Stimulated activated effector memory CD8-positive, alpha-beta T cell treated with anti-CD3 and anti-CD28 coated beads, Interleukin-12 subunit alpha, Interleukin-12 subunit beta, amount 100 ng/mL, for 72 hours (primary cell): ENCODE data around the gene TGFBR1.
A peak's percentile ranks its signal among the peaks of the same experiment; 100 is the strongest.

Experiments used
- ATAC-seq: fragments of 150-1000 bp; cut with Tn5 transposase; 2 replicates; pipeline ENCODE4 v1.10.0; 2021
- DNase-seq, 2 donors: peaks; one replicate each; pipeline ENCODE4 v3.0.0; 2021 to 2022; ENCODE audit warnings: low spot score in 2 of 2
- H3K27ac Mint-ChIP-seq: one replicate; pipeline ENCODE4 v1.8.0; 2022; ENCODE audit warnings: mild to moderate bottlenecking, mixed read lengths
- H3K36me3 Mint-ChIP-seq: one replicate; pipeline ENCODE4 v1.8.0; 2022; ENCODE audit warnings: mild to moderate bottlenecking, mixed read lengths
- H3K4me1 Mint-ChIP-seq: one replicate; pipeline ENCODE4 v1.8.0; 2022; ENCODE audit warnings: mixed read lengths
- H3K4me3 Mint-ChIP-seq: one replicate; pipeline ENCODE4 v1.8.0; 2022; ENCODE audit warnings: mild to moderate bottlenecking, mixed read lengths
- H3K9me3 Mint-ChIP-seq: one replicate; pipeline ENCODE4 v1.8.0; 2022; ENCODE audit warnings: mixed read lengths

The TGFBR1 gene

DNA sequence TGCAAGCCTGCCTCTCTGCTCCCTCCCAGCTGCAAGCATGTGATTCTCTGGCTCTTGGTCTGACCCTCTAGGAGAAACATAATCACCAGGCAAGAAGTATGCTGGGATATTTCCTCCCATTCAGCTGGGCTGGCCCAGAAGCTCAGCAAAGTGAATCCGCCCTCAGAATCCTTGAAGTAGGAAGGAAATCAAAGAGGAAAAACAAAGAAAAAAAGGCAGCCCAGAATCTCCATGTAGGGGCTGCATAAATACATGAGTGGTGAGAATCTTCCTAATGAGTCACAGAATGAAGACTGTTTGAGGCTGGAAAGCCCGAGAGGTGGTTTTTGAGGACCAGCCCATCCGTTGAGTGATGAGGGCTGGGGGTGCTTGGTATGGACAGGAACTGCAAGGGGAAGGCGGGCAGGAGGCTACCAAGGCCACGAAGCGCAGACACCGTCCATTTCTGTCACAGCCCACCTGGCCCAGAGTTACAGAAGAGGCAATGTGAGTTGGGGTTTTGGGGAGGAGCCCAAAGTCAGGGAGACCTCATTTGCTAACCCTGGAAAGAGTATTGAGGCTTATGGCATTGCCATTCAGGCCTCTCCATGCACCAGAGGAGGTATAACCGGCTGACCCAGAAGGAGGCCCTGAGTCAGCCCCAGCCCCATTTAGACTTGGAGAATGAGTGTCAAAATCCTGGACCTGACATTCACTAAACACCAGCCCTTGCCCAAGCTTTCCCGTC is 33.4 kb upstream of the TGFBR1 start:
- Mint-ChIP-seq H3K4me3 (no peak overlapping the region), H3K36me3 (no peaks in the 10 kb centered on the region), H3K4me1 (peaks cover 57% of the 10 kb centered on the region), H3K9me3 (no peaks in the 10 kb centered on the region), H3K27ac (peak overlapping the region; percentile 52)
- DNase-seq: no peak
- peak; percentile 50 for ATAC-seq

DNA sequence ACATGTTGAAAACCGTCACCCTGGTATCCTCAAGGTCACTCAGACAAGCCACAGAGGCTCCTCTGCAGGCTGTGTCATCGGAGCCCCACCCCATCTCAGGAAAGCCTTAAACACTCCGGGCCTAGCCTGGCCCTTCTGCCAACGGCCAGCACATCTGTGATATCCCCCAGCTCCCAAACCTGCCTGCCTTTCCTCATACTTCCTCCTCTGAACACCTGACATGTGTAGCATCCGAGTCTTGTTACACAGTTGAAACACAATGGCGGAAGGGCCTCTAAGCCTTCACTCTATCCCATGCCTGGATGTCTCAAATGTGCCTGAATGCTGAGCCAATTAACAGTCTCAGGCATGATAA is 32.9 kb upstream of the TGFBR1 start:
- Mint-ChIP-seq H3K27ac (peak overlapping the region; percentile 52), H3K4me1 (peaks cover 62% of the 10 kb centered on the region), H3K9me3 (no peaks in the 10 kb centered on the region), H3K36me3 (no peaks in the 10 kb centered on the region), H3K4me3 (no peak overlapping the region)
- DNase-seq (no peak), ATAC-seq (no peak)

GRCh38 chr9:99073347-99073746 is 31.6 kb upstream of the TGFBR1 start:
- Mint-ChIP-seq H3K4me3 (no peak overlapping the region), H3K4me1 (peaks cover 68% of the 10 kb centered on the region), H3K9me3 (no peaks in the 10 kb centered on the region), H3K27ac (no peak overlapping the region), H3K36me3 (no peaks in the 10 kb centered on the region)
- no peak for ATAC-seq
- no peak for DNase-seq

- Mint-ChIP-seq H3K27ac (peak overlapping the region; percentile 54), H3K4me3 (no peak overlapping the region), H3K4me1 (peaks cover 66% of the 10 kb centered on the region), H3K9me3 (no peaks in the 10 kb centered on the region), H3K36me3 (no peaks in the 10 kb centered on the region)
- ATAC-seq: no peak
- DNase-seq: no peak
Measured at GRCh38 chr9:99073985-99074901, 30.7 kb upstream of the TGFBR1 start.

GRCh38 chr9:99074902-99075245 is 30.0 kb upstream of the TGFBR1 start:
- Mint-ChIP-seq H3K4me3 (no peak overlapping the region), H3K9me3 (no peaks in the 10 kb centered on the region), H3K4me1 (peaks cover 68% of the 10 kb centered on the region), H3K27ac (peak overlapping the region; percentile 54), H3K36me3 (no peaks in the 10 kb centered on the region)
- no peak for DNase-seq
- ATAC-seq: no peak

- Mint-ChIP-seq H3K9me3 (no peaks in the 10 kb centered on the region), H3K36me3 (no peaks in the 10 kb centered on the region), H3K4me3 (no peak overlapping the region), H3K27ac (peak overlapping the region; percentile 54), H3K4me1 (peaks cover 68% of the 10 kb centered on the region)
- ATAC-seq: no peak
- no peak for DNase-seq
Measured at GRCh38 chr9:99075246-99075912, 29.5 kb upstream of the TGFBR1 start.

DNA sequence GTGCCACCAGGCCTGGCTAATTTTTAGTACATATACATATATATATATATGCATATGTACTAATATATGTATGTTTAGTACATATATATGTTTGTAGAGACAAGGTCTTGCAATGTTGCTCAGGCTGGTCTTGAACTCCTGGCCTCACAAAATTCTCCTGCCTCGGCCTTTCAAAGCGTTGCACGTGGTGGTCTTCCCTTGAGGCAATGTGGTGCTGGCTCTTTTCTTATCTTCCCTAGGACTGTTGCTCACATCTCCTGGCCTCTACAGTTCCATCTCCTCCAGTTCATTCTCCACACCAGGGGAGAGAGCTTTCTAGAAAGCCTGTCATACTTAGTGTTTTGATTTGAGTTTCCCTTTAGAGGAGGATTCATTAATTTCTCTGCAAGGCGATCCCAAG is 28.9 kb upstream of the TGFBR1 start:
- Mint-ChIP-seq H3K4me3 (no peak overlapping the region), H3K27ac (peak overlapping the region; percentile 94), H3K9me3 (no peaks in the 10 kb centered on the region), H3K4me1 (peaks cover 61% of the 10 kb centered on the region), H3K36me3 (no peaks in the 10 kb centered on the region)
- no peak for ATAC-seq
- no peak for DNase-seq

DNA sequence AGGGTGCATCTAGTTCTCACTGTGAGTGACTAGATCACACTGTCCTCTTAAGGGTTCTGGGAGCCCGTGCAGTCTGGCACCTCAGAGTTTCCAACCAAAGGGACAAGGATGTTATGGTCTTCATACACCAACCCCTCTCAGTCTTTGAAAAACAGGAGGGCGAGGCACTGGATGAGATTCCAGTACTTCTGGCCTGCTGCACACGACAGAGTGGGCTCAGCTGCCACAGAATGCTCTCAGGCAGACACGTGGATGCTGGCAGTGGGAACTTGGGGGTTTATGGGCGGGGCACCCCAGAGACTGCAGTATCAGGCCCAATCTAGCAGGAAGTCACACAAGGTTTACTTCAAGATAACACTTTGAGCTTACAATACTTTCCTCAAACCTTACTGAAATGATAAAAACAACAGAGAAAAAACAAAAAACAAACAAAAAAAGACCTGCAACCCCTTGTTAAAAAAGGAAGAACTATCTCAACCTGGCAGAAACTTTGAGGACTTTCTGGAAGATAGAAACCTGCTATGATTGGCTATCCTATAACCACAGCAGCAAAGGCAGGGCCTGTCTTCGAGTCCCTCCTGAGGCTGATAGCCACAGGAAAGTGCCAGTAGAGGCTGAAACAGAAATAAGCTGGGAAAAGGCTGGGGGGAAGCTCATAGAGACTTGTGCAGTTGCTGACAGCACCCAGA is 28.3 kb upstream of the TGFBR1 start:
- DNase-seq (peak; percentile 12 to 59), ATAC-seq (peak; percentile 82)
- H3K4me3 Mint-ChIP-seq: peak overlapping the region; percentile 56
- no peaks in the 10 kb centered on the region for H3K9me3 Mint-ChIP-seq
- H3K4me1 Mint-ChIP-seq: peaks cover 58% of the 10 kb centered on the region
- H3K27ac Mint-ChIP-seq: peak overlapping the region; percentile 94
- H3K36me3 Mint-ChIP-seq: no peaks in the 10 kb centered on the region

- no peak for DNase-seq
- Mint-ChIP-seq H3K4me1 (peaks cover 60% of the 10 kb centered on the region), H3K36me3 (no peaks in the 10 kb centered on the region), H3K27ac (peak overlapping the region; percentile 59), H3K4me3 (no peak overlapping the region), H3K9me3 (no peaks in the 10 kb centered on the region)
- no peak for ATAC-seq
Measured at GRCh38 chr9:99078717-99079116, 26.2 kb upstream of the TGFBR1 start.

GRCh38 chr9:99079542-99079941 is 25.4 kb upstream of the TGFBR1 start:
- Mint-ChIP-seq H3K36me3 (no peaks in the 10 kb centered on the region), H3K9me3 (no peaks in the 10 kb centered on the region), H3K4me3 (no peak overlapping the region), H3K4me1 (peaks cover 55% of the 10 kb centered on the region), H3K27ac (no peak overlapping the region)
- ATAC-seq (peak; percentile 63), DNase-seq (no peak)

- H3K4me3 Mint-ChIP-seq: no peak overlapping the region
- no peak overlapping the region for H3K27ac Mint-ChIP-seq
- DNase-seq (no peak), ATAC-seq (no peak)
- H3K4me1 Mint-ChIP-seq: peaks cover 51% of the 10 kb centered on the region
- no peaks in the 10 kb centered on the region for H3K9me3 Mint-ChIP-seq
- no peaks in the 10 kb centered on the region for H3K36me3 Mint-ChIP-seq
Measured at GRCh38 chr9:99083051-99083450, 21.9 kb upstream of the TGFBR1 start.

DNA sequence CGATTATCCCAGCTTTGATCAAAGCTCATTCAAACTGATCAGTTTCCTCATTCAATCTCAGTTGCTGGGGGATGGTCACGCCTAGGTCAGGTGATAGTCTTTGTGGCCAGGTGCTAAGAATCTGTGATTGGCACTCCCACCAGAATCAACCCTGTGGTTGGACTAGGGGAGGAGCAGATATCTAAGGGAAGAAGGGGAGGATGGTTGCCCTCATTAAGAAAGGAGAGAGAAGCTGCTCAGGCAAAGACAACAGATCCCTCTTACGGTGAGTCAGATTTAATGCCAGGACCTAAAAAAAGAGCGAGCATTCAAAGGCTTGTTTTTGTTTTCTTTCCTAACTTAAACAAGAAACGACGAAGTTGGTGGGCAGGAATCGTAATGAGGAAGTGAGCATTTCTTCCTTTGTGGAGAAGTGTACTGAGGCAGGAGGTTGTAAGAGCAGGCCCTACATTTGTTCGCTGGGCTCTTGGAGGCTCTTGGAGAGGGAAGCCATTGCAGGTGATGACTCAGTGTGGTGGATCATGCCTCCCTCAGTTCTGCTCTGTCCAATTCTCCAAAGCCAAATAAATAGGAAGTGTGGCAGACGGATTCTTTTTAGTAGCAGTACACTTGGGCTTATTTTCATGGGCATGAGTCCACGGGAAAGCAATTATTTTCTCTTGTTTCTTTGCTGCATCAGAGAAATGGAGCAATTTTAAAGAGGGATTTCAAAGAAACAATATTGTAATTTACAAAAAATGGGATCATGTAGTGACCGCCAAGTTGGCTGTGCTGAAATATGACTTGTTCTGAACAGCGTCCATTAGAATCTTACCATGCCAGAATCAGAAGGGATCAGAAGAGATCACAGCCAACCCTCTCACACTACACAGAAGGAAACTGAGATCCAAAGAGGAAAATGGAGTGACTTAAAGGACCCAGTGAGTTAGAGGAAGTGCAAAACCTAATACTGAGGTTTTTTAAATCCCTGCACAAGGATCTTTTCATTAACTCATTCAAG is 18.7 kb upstream of the TGFBR1 start:
- no peaks in the 10 kb centered on the region for H3K9me3 Mint-ChIP-seq
- no peaks in the 10 kb centered on the region for H3K36me3 Mint-ChIP-seq
- no peak overlapping the region for H3K4me3 Mint-ChIP-seq
- ATAC-seq (no peak), DNase-seq (no peak)
- H3K4me1 Mint-ChIP-seq: peaks cover 56% of the 10 kb centered on the region
- peak overlapping the region; percentile 20 for H3K27ac Mint-ChIP-seq

GRCh38 chr9:99087462-99087861 is 17.5 kb upstream of the TGFBR1 start:
- ATAC-seq: no peak
- DNase-seq: no peak
- H3K4me3 Mint-ChIP-seq: no peak overlapping the region
- H3K36me3 Mint-ChIP-seq: peaks cover 5% of the 10 kb centered on the region
- no peak overlapping the region for H3K27ac Mint-ChIP-seq
- peaks cover 62% of the 10 kb centered on the region for H3K4me1 Mint-ChIP-seq
- H3K9me3 Mint-ChIP-seq: no peaks in the 10 kb centered on the region
